A673 (cell line): ENCODE data around the gene BRSK2. TPM values are rescaled to one million over a fixed set of nuclear protein-coding genes. Genes with fewer than 3 reads are reported as not detected.

Source experiments
- BruUV-seq: library from RNA; stranded (reverse); fragments of 400-500 nt; replicated peaks from 2 replicates; lab custom pipeline; 2021; lab: Mats Ljungman, UMichigan
- CTCF ChIA-PET: fragments of 300-600 bp; sonication (Branson Sonifier 250); formaldehyde crosslinking; loops from one replicate; lab custom pipeline; 2022; ENCODE audit warnings: antibody characterized with exemption; lab: Charles Lee
- POLR2A ChIA-PET: fragments of 300-600 bp; sonication (Branson Sonifier 250); formaldehyde crosslinking; loops from one replicate; lab custom pipeline; 2022; ENCODE audit warnings: antibody characterized with exemption; ENCODE audit not compliant: low non-redundant PET; lab: Charles Lee
- DNase-seq: peaks from one replicate; pipeline ENCODE4 v3.0.0-alpha.2; 2015; ENCODE audit warnings: low spot score
- H3K27ac ChIP-seq: fragments of 200-600 bp; sonication (generic); 2 replicates; pipeline ENCODE4 v1.5.1; 2016; ENCODE audit warnings: mixed run types, low read depth, mild to moderate bottlenecking, mixed read lengths, antibody characterized with exemption, low read length; ENCODE audit not compliant: poor library complexity, severe bottlenecking
- H3K27me3 ChIP-seq: fragments of 200-600 bp; sonication (generic); replicated peaks from 2 replicates; pipeline ENCODE4 v1.6.1; 2017; ENCODE audit warnings: mixed run types, low read depth, mild to moderate bottlenecking, mixed read lengths, antibody characterized with exemption, low read length; ENCODE audit not compliant: insufficient read depth, poor library complexity
- H3K36me3 ChIP-seq: fragments of 200-600 bp; sonication (generic); 2 replicates; pipeline ENCODE4 v1.6.1; 2016; ENCODE audit warnings: mixed run types, mild to moderate bottlenecking, mixed read lengths, antibody characterized with exemption, low read length; ENCODE audit not compliant: insufficient read depth, poor library complexity, severe bottlenecking
- H3K4me1 ChIP-seq: fragments of 200-600 bp; sonication (generic); 2 replicates; pipeline ENCODE4 v1.6.1; 2017; ENCODE audit warnings: mixed run types, mild to moderate bottlenecking, mixed read lengths, antibody characterized with exemption, low read length; ENCODE audit not compliant: insufficient read depth, poor library complexity, severe bottlenecking
- H3K4me3 ChIP-seq: fragments of 200-600 bp; sonication (generic); 2 replicates; pipeline ENCODE4 v1.5.1; 2016; ENCODE audit warnings: low read depth, mixed run types, mild to moderate bottlenecking, mixed read lengths, low read length; ENCODE audit not compliant: poor library complexity, severe bottlenecking
- H3K9me3 ChIP-seq: fragments of 200-600 bp; sonication (generic); 2 replicates; pipeline ENCODE4 v1.6.1; 2016; ENCODE audit warnings: mixed run types, low read depth, mild to moderate bottlenecking, mixed read lengths, antibody characterized with exemption, low read length; ENCODE audit not compliant: poor library complexity, severe bottlenecking
- EZH2 ChIP-seq: fragments of 200-600 bp; sonication (generic); IDR thresholded peaks from 2 replicates; pipeline ENCODE4 v1.6.1; 2017; ENCODE audit warnings: borderline replicate concordance, low read depth, mild to moderate bottlenecking, mixed read lengths, antibody characterized with exemption, low read length; ENCODE audit not compliant: poor library complexity, severe bottlenecking
- intact Hi-C: fragments of 100-400 bp; cut with micrococcal nuclease; formaldehyde crosslinking; loops from one replicate; pipeline ENCODE4 v1.10.0; 2022; ENCODE audit not compliant: unreplicated experiment
- total RNA-seq: library from RNA; stranded (reverse); gene quantifications from 2 replicates; pipeline ENCODE4 v1.2.3, GENCODE V29; 2021
- TF ChIP-seq, protein P1 (sequence below): fragments of 300-800, 200-600 bp; sonication (generic); conservative IDR thresholded peaks from 2 replicates; pipeline ENCODE4 v1.5.1; 2017; ENCODE audit warnings: low read depth, mild to moderate bottlenecking, antibody characterized with exemption, low read length, moderate library complexity, mixed read lengths

The BRSK2 gene
- total RNA-seq, 1 experiment from 2014 or later, result 2.2 TPM

DNA sequence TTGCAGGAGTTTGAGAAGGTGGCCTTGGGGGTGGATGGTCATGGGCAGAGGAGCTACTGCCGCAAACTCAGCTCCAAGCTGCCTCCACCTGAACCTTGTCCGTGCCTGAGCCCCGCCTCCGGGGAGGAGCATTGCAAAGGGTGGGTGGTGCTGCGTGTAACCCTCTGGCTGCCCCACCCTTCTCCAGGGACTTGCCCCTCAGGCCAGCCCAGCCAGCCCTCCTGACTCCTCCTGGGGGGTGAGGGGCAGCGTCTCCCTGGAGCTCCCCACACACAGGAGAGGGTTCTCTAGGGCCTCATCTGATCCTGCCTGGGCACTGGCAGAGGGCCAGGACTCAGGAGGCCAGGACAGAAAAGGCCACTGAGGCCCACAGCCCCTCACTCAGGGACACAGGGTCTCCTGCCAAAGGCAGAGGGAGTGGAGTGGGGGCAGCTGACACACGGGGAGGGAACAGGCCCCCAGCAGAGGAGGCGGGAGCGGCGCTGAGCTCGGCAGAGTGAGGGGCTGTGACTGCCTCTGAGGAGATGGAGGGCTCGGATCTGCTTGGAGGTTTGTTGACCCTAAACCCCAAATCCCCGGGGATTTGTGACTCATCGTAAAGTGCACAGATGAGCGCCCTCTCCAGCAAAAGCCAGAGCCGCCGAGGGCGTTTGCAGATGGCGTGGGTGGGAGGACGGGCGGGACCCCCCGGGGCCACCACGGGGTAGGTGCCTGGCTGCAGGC is 12.8 kb downstream of the BRSK2 start:
- Histone ChIP-seq H3K4me1 (no peaks in the 10 kb centered on the region), H3K9me3 (no peaks in the 10 kb centered on the region), H3K27me3 (no peaks in the 10 kb centered on the region), H3K36me3 (no peaks in the 10 kb centered on the region), H3K4me3 (no peak overlapping the region), H3K27ac (no peak overlapping the region)
- TF ChIP-seq, protein P1, sequence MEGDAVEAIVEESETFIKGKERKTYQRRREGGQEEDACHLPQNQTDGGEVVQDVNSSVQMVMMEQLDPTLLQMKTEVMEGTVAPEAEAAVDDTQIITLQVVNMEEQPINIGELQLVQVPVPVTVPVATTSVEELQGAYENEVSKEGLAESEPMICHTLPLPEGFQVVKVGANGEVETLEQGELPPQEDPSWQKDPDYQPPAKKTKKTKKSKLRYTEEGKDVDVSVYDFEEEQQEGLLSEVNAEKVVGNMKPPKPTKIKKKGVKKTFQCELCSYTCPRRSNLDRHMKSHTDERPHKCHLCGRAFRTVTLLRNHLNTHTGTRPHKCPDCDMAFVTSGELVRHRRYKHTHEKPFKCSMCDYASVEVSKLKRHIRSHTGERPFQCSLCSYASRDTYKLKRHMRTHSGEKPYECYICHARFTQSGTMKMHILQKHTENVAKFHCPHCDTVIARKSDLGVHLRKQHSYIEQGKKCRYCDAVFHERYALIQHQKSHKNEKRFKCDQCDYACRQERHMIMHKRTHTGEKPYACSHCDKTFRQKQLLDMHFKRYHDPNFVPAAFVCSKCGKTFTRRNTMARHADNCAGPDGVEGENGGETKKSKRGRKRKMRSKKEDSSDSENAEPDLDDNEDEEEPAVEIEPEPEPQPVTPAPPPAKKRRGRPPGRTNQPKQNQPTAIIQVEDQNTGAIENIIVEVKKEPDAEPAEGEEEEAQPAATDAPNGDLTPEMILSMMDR, result no peak
- TF ChIP-seq EZH2, result no peak
- CTCF ChIA-PET, result no interaction called here
- POLR2A ChIA-PET, result no interaction called here
- intact Hi-C loops, result no loop called here
- no TSS peak for BruUV-seq
- DNase-seq, result no peak

DNA sequence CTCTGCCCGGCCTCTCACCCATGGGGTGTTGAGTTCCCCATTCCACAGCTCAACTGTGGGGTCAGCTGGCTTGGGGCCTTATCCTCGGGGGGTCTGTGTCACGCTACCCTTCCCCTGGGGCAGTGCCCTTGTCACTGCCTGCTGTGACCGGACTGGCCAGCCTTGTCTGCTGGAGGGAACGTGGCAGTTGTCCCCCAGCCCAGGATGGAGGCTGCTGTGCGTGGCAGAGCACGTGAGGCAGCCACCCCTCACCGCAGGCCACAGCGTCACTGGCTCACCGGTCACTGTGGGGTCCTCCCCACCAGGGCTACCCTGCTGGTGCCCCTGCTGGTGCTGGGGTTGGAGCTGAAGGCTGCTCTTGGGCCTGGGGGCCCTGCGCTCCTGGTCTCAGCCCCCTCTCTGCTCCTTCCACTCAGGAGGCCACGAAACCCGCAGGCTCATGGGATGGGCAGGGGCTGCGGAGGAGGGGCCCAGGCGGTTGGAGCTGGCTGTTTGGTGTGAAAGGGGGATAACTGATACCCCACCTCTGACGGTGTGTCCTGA is 13.4 kb downstream of the BRSK2 start:
- POLR2A ChIA-PET, result no interaction called here
- H3K36me3 ChIP-seq, result no peaks in the 10 kb centered on the region
- no peaks in the 10 kb centered on the region for H3K9me3 ChIP-seq
- CTCF ChIA-PET, result no interaction called here
- DNase-seq, result no peak
- BruUV-seq, result no TSS peak
- no peaks in the 10 kb centered on the region for H3K4me1 ChIP-seq
- intact Hi-C loops, result no loop called here
- no peak overlapping the region for H3K4me3 ChIP-seq
- no peaks in the 10 kb centered on the region for H3K27me3 ChIP-seq
- no peak overlapping the region for H3K27ac ChIP-seq
- TF ChIP-seq EZH2, result no peak
- TF ChIP-seq, protein P1, result no peak

DNA sequence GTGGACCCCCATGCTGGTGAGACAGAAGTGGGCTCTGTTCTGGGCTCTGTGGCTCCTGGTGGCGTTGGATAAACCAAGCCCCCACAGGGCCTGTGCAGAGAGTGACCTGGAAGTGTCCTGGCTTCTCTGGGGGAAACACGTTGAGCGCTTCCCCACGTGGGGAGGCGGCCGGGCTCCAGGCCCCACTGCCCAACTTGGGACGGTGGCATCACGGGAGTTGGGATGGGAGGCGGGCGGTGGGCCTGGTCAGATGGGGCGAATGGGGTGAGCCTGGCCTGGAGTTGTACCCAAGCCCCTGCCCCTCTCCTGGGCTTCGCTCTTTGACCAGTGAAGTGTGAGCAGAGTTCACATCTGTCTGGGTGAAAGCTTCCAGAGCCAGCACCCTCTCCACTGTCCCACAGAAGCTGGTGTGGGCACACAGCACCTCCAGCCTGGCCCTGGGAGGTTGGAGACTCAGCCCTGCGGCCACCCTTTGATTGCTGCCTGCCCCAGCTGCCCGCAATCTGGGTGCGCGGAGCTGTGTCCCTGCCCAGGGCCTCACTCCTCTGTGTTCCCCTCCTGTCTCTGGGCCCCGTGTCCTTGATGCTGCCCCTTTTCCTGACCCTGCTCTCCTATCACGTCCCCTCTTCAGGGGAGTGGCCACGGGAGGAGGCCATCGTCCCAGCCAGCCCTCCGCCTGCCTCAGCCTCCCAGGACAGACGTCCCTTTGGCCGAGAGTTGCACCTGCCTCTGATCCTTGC is 14.2 kb downstream of the BRSK2 start:
- Histone ChIP-seq H3K27me3 (no peaks in the 10 kb centered on the region), H3K9me3 (no peaks in the 10 kb centered on the region), H3K27ac (no peak overlapping the region), H3K4me1 (no peaks in the 10 kb centered on the region), H3K36me3 (no peaks in the 10 kb centered on the region), H3K4me3 (no peak overlapping the region)
- TF ChIP-seq, protein P1, result no peak
- no peak for TF ChIP-seq EZH2
- POLR2A ChIA-PET, result no interaction called here
- no TSS peak for BruUV-seq
- no peak for DNase-seq
- intact Hi-C loops, result no loop called here
- CTCF ChIA-PET, result no interaction called here
